ENCODE data around the gene TRAF7.
A peak's percentile ranks its signal among the peaks of the same experiment; 100 is the strongest.

Gene TRAF7

GRCh38 chr16:2212362-2213324 is 57.1 kb downstream of the TRAF7 start:
- Histone ChIP-seq H3K4me2 (ENCODE audit: low read length) (peak overlapping the region; percentile 100), H3K4me3 (ENCODE audit: low read depth, low read length, poor library complexity, severe bottlenecking) (peak overlapping the region; percentile 90), H3F3A (ENCODE audit: insufficient read depth, low read length) (peaks cover 6% of the 10 kb centered on the region), H3K79me2 (ENCODE audit: insufficient read depth, low read length) (peaks cover 6% of the 10 kb centered on the region), H3K9me2 (ENCODE audit: low read depth, low read length) (no peaks in the 10 kb centered on the region), H3K9me3 (ENCODE audit: low read length) (no peaks in the 10 kb centered on the region), H3K36me3 (ENCODE audit: insufficient read depth, low read length) (peaks cover 26% of the 10 kb centered on the region; the same call in 1 of the 2 replicates), H3K27me3 (ENCODE audit: insufficient read depth, low read length) (no peaks in the 10 kb centered on the region), H3K4me1 (ENCODE audit: insufficient read depth, low read length, severe bottlenecking) (peaks cover 30% of the 10 kb centered on the region), H2AFZ (ENCODE audit: low read length) (no peak overlapping the region), H4K20me1 (ENCODE audit: insufficient read depth, low read length) (no peaks in the 10 kb centered on the region), H3K27ac (ENCODE audit: low read depth, low read length, poor library complexity, severe bottlenecking) (peak overlapping the region; percentile 22), H3K9ac (ENCODE audit: low read length) (peak overlapping the region; percentile 84)
- TF ChIP-seq CTCF (IDR thresholded peaks at IDR 0.05; ENCODE audit: low read length): no peak
- TF ChIP-seq EZH2 (IDR thresholded peaks at IDR 0.05; ENCODE audit: borderline replicate concordance, low read length): no peak

DNA sequence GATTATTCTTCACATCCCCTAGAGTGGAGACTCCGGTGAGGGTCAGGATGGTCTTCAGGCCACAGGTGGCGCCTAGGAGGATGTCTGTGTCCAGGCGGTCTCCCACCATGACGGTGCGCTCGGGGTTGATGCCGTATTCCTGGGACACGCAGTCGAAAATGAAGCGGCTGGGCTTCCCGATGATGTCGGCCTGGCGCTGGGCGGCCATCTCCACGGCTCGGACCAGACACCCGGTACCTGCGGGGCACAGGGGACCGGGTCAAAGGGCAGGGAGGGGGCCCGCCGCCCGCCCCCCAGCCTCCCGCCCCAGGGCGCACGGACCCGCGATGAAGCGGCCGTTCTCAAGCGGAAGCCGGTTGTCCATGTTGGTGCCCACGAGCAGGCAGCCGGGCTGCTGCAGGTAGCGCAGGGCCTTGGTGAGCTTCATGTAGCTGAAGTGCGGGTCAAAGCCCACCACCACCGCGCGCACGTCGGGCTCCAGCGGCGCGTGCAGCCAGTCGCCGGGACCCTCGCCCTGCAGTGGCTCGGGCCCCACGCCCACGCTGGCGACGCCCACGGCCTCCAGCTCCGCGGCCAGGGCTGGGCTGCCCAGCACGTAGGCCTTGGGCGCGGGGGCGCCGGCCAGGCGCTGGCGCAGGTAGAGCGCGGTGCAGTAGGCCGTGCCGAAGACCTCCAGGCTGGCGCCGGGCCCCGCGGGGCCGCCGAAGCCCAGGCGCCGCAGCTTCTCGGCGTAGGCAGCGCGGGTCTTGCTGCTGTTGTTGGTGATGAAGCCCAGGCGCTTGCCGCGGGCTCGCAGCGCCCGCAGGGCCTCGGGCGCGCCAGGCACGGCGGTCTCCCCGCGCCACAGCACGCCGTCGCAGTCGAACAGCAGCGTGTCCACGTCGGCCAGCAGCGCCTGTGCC is 58.5 kb downstream of the TRAF7 start:
- Histone ChIP-seq H3K4me3 (ENCODE audit: low read depth, low read length, poor library complexity, severe bottlenecking) (peak overlapping the region; percentile 90), H3K9me3 (ENCODE audit: low read length) (no peaks in the 10 kb centered on the region), H3F3A (ENCODE audit: insufficient read depth, low read length) (peaks cover 6% of the 10 kb centered on the region; the same call in 1 of the 2 replicates), H3K4me2 (ENCODE audit: low read length) (peak overlapping the region; percentile 100), H4K20me1 (ENCODE audit: insufficient read depth, low read length) (no peaks in the 10 kb centered on the region), H3K36me3 (ENCODE audit: insufficient read depth, low read length) (peaks cover 12% of the 10 kb centered on the region; the same call in 1 of the 2 replicates), H3K79me2 (ENCODE audit: insufficient read depth, low read length) (peaks cover 6% of the 10 kb centered on the region), H3K4me1 (ENCODE audit: insufficient read depth, low read length, severe bottlenecking) (peaks cover 30% of the 10 kb centered on the region), H2AFZ (ENCODE audit: low read length) (no peak overlapping the region), H3K9ac (ENCODE audit: low read length) (peak overlapping the region; percentile 84), H3K27ac (ENCODE audit: low read depth, low read length, poor library complexity, severe bottlenecking) (peak overlapping the region; percentile 22), H3K9me2 (ENCODE audit: low read depth, low read length) (no peaks in the 10 kb centered on the region), H3K27me3 (ENCODE audit: insufficient read depth, low read length) (no peaks in the 10 kb centered on the region)
- TF ChIP-seq CTCF (IDR thresholded peaks at IDR 0.05; ENCODE audit: low read length): no peak
- TF ChIP-seq EZH2 (IDR thresholded peaks at IDR 0.05; ENCODE audit: borderline replicate concordance, low read length): no peak

GRCh38 chr16:2214719-2214968 is 59.1 kb downstream of the TRAF7 start, which contains the start of gene PGP:
Gene PGP (minus strand): TSS chr16:2214840. CDS start chr16:2214777, 63 bp downstream.
- Histone ChIP-seq H2AFZ (ENCODE audit: low read length) (no peak within 1 kb of the TSS), H3K79me2 (ENCODE audit: insufficient read depth, low read length) (peaks cover 6% of the 10 kb centered on the region), H3K27me3 (ENCODE audit: insufficient read depth, low read length) (no peaks in the 10 kb centered on the region), H3K9ac (ENCODE audit: low read length) (peak within 1 kb of the TSS; percentile 97), H3K9me3 (ENCODE audit: low read length) (no peaks in the 10 kb centered on the region), H3K9me2 (ENCODE audit: low read depth, low read length) (no peaks in the 10 kb centered on the region), H3K4me2 (ENCODE audit: low read length) (peak within 1 kb of the TSS; percentile 100), H3K4me3 (ENCODE audit: low read depth, low read length, poor library complexity, severe bottlenecking) (peak within 1 kb of the TSS; percentile 94), H4K20me1 (ENCODE audit: insufficient read depth, low read length) (no peaks in the 10 kb centered on the region), H3K27ac (ENCODE audit: low read depth, low read length, poor library complexity, severe bottlenecking) (peak within 1 kb of the TSS; percentile 76), H3K36me3 (ENCODE audit: insufficient read depth, low read length) (peaks cover 6% of the 10 kb centered on the region; the same call in 1 of the 2 replicates), H3F3A (ENCODE audit: insufficient read depth, low read length) (peaks cover 6% of the 10 kb centered on the region; the same call in 1 of the 2 replicates), H3K4me1 (ENCODE audit: insufficient read depth, low read length, severe bottlenecking) (peaks cover 30% of the 10 kb centered on the region)
- TF ChIP-seq EZH2 (IDR thresholded peaks at IDR 0.05; ENCODE audit: borderline replicate concordance, low read length) (no peak), CTCF (IDR thresholded peaks at IDR 0.05; ENCODE audit: low read length) (no peak)
